ENCODE measurements around the gene DUSP7. TPM values are rescaled to one million over a fixed set of nuclear protein-coding genes. Genes with fewer than 3 reads are reported as not detected.
A peak's percentile ranks its signal among the peaks of the same experiment; 100 is the strongest.

Gene DUSP7
- polyA plus RNA-seq, 1 of the 3 experiments (the other 2 are of a cell fraction): 25.8 TPM

- WGBS (ENCODE audit: low lambda C conversion rate): 86% methylated on average over 1 of the region's 1 CpG
- H3K27ac ChIP-seq (ENCODE audit: low read depth in 2 of 2, low read length in 1 of 2): peak overlapping the region in 1 of 2 experiments; percentile 93; a peak in 1 of 4 replicates
- H3K4me1 ChIP-seq (ENCODE audit: control insufficient read depth in 1 of 2, insufficient read depth in 2 of 2, low read depth in 1 of 2, low read length in 1 of 2): peaks cover 28 to 46% of the 10 kb centered on the region in 2 experiments
Measured at GRCh38 chr3:52092271-52092660, 35.9 kb upstream of the DUSP7 start.

GRCh38 chr3:52091586-52092270 lies 35.4 kb upstream of the DUSP7 start:
- H3F3A ChIP-seq (replicated peaks; ENCODE audit: insufficient read depth): peaks cover 12% of the 10 kb centered on the region

More at GRCh38 chr3:52092271-52092660, 35.9 kb upstream of the DUSP7 start:
- peaks cover 11% of the 10 kb centered on the region for H3F3A ChIP-seq (replicated peaks; ENCODE audit: insufficient read depth)
- CTCF ChIA-PET: interaction anchor here (1.1 to 2.7 kb wide), 5 partner anchors 10 to 89 kb away, joined by 3 to 11 read pairs (median 5); partner anchors contain the start of gene DUSP7
- no peak overlapping the region for H2AFZ ChIP-seq (ENCODE audit: low read depth)
- no peaks in the 10 kb centered on the region for H3K27me3 ChIP-seq (ENCODE audit: insufficient read depth)
- H4K20me1 ChIP-seq (ENCODE audit: insufficient read depth): no peaks in the 10 kb centered on the region
- H3K4me3 ChIP-seq (ENCODE audit: low read depth in 2 of 2, low read length in 1 of 2): no peak overlapping the region
- POLR2A ChIA-PET: no interaction called here
- no peaks in the 10 kb centered on the region for H3K9me2 ChIP-seq
- H3K9ac ChIP-seq: no peak overlapping the region
- H3K4me2 ChIP-seq: no peak overlapping the region
- no peaks in the 10 kb centered on the region; the same call in 1 of the 2 replicates for H3K79me2 ChIP-seq (ENCODE audit: insufficient read depth)
- TF ChIP-seq RFX5 (IDR thresholded peaks at IDR 0.05; ENCODE audit: low read length): no peak
- no peak for TF ChIP-seq NFIC (IDR thresholded peaks at IDR 0.05; ENCODE audit: borderline replicate concordance)
- TF ChIP-seq REST (IDR thresholded peaks at IDR 0.05; ENCODE audit: low read depth, low read length): no peak
- TF ChIP-seq YY1 (IDR thresholded peaks at IDR 0.05; ENCODE audit: low read depth): no peak
- no peak for TF ChIP-seq JUND (IDR thresholded peaks at IDR 0.05)
- no peak for TF ChIP-seq TAF1 (IDR thresholded peaks at IDR 0.05; ENCODE audit: borderline replicate concordance, low read depth, low read length)
- no peak for DNase-seq
- no peaks in the 10 kb centered on the region for H3K36me3 ChIP-seq (replicated peaks in 1 of 2; ENCODE audit: control insufficient read depth in 1 of 2, insufficient read depth in 2 of 2, low read length in 1 of 2)
- H3K9me3 ChIP-seq: no peaks in the 10 kb centered on the region

More at GRCh38 chr3:52091586-52092270, 35.4 kb upstream of the DUSP7 start:
- no peak overlapping the region for H3K4me3 ChIP-seq (ENCODE audit: low read depth in 2 of 2, low read length in 1 of 2)
- H3K79me2 ChIP-seq (ENCODE audit: insufficient read depth): no peaks in the 10 kb centered on the region; the same call in 1 of the 2 replicates
- no peak for TF ChIP-seq TCF12 (IDR thresholded peaks at IDR 0.05)
- no peak overlapping the region for H3K9ac ChIP-seq
- H3K27me3 ChIP-seq (ENCODE audit: insufficient read depth): no peaks in the 10 kb centered on the region
- no peak for DNase-seq
- WGBS (ENCODE audit: low lambda C conversion rate): 85% methylated on average over 3 of the region's 5 CpGs
- H2AFZ ChIP-seq (ENCODE audit: low read depth): no peak overlapping the region
- H3K27ac ChIP-seq (ENCODE audit: low read depth in 2 of 2, low read length in 1 of 2): peak overlapping the region in 1 of 2 experiments; percentile 93; a peak in 2 of 4 replicates
- peaks cover 28 to 50% of the 10 kb centered on the region in 2 experiments for H3K4me1 ChIP-seq (ENCODE audit: control insufficient read depth in 1 of 2, insufficient read depth in 2 of 2, low read depth in 1 of 2, low read length in 1 of 2)
- H3K36me3 ChIP-seq (replicated peaks in 1 of 2; ENCODE audit: control insufficient read depth in 1 of 2, insufficient read depth in 2 of 2, low read length in 1 of 2): no peaks in the 10 kb centered on the region
- H3K9me3 ChIP-seq: no peaks in the 10 kb centered on the region
- H3K4me2 ChIP-seq: no peak overlapping the region
- no peaks in the 10 kb centered on the region for H3K9me2 ChIP-seq
- POLR2A ChIA-PET: no interaction called here
- CTCF ChIA-PET: interaction anchor here (0.8 to 2.7 kb wide), 8 partner anchors 10 to 90 kb away, joined by 3 to 11 read pairs (median 4); partner anchors contain the start of gene DUSP7
- no peaks in the 10 kb centered on the region for H4K20me1 ChIP-seq (ENCODE audit: insufficient read depth)
